Fibroblast of skin of right biceps (primary cell): ENCODE measurements around the gene PCDHA2.
"Not testable (repeated sequence)": the region's sequence is repeated elsewhere in the genome, so short reads cannot be mapped to it uniquely, and the experiment has no call there.

Experiments
- DNase-seq: peaks from one replicate; pipeline ENCODE4 v3.0.0-alpha.2; 2013

The PCDHA2 gene

DNA sequence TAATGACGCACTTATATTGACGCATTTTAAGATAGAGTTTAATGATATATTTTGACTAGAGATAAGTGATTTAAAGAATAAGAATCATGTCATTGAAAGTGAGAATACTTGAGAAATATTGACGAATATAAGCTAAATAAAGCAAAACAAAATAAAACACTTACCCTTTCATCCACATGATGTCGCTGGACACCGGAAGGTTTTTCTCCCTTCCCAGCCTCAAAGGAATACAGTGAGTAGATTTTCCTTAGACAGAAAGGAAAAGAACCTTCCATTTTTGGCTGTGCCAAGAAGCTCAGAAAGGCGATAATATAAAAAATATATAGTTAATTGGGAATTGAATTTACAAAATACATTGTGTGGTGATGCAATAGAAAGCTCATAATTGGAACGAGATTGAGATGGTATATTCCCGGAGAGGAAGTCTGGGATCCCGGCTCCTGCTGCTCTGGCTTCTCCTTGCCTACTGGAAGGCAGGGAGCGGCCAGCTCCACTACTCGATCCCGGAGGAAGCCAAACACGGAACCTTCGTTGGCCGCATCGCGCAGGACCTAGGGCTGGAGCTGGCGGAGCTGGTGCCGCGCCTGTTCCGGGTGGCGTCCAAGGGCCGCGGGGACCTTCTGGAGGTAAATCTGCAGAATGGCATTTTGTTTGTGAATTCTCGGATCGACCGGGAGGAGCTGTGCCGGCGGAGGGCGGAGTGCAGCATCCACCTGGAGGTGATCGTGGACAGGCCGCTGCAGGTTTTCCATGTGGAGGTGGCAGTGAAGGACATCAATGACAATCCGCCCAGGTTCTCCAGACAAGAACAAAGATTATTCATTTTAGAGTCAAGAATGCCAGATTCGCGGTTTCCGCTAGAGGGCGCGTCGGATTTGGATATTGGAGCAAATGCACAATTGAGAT is 27.0 kb downstream of the PCDHA2 start, which contains the start of gene PCDHA5:
PCDHA5 (plus strand) TSS at position 239 of the 906 bp plus-strand sequence.
- peak; percentile 10 for DNase-seq

DNA sequence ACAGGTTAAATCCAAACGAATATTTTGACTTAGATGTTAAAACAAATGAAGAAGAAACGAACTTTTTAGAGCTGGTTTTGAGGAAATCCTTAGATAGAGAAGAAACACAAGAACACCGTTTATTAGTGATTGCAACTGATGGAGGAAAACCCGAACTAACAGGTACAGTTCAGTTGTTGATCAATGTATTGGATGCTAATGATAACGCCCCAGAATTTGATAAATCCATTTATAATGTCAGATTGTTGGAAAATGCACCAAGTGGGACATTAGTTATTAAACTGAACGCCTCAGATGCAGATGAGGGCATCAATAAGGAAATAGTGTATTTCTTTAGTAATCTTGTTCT is 27.6 kb downstream of the PCDHA2 start:
- DNase-seq = no peak

DNA sequence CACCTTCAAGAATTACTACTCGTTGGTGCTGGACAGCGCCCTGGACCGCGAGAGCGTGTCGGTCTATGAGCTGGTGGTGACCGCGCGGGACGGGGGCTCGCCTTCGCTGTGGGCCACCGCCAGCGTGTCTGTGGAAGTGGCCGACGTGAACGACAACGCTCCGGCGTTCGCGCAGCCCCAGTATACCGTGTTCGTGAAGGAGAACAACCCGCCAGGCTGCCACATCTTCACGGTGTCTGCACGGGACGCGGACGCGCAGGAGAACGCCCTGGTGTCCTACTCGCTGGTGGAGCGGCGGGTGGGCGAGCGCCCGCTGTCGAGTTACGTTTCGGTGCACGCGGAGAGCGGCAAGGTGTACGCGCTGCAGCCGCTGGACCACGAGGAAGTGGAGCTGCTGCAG is 28.3 kb downstream of the PCDHA2 start:
- DNase-seq = not testable (repeated sequence)

DNA sequence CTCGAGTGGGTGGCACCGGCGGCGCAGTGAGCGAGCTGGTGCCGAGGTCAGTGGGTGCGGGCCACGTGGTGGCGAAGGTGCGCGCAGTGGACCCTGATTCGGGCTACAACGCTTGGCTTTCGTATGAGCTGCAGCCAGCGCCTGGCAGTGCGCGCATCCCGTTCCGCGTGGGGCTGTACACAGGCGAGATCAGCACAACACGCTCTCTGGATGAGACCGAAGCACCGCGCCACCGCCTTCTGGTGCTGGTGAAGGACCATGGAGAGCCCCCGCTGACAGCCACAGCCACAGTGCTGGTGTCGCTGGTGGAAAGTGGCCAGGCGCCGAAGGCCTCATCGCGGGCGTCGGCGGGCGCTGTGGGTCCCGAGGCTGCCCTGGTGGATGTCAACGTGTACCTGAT is 28.8 kb downstream of the PCDHA2 start:
- no peak for DNase-seq

DNA sequence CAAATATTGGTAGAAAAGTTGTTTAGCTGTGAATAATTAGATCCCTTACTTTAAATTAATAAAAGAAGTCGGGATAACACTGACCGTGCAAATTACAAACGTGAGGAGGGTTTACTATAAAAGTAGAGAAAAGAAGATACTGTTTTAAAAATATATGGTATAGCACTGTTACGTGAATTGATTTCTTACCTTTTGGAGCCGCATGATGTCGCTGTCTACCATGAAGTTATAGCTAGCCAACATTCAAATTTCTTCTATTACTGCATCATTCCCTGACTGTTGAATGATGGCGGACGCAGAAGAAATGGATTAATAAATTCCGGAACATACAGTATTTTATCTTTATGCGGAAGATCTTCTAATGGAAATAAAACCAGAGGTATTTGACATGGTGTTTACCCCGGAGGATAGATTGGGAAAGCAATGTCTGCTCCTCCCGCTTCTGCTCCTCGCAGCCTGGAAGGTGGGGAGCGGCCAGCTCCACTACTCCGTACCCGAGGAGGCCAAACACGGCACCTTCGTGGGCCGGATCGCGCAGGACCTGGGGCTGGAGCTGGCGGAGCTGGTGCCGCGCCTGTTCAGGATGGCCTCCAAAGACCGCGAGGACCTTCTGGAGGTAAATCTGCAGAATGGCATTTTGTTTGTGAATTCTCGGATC is 33.2 kb downstream of the PCDHA2 start, which contains the start of gene PCDHA6:
PCDHA6 (plus strand) TSS at position 257 of the 658 bp plus-strand sequence; CDS start at position 389, 132 bp downstream.
- no peak for DNase-seq

DNA sequence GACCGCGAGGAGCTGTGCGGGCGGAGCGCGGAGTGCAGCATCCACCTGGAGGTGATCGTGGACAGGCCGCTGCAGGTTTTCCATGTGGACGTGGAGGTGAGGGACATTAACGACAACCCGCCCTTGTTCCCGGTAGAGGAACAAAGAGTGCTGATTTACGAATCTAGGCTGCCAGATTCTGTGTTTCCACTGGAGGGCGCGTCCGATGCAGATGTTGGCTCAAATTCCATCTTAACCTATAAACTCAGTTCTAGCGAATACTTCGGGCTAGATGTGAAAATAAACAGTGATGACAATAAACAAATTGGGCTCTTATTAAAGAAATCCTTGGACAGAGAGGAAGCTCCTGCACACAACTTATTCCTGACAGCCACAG is 33.7 kb downstream of the PCDHA2 start:
- no peak for DNase-seq

DNA sequence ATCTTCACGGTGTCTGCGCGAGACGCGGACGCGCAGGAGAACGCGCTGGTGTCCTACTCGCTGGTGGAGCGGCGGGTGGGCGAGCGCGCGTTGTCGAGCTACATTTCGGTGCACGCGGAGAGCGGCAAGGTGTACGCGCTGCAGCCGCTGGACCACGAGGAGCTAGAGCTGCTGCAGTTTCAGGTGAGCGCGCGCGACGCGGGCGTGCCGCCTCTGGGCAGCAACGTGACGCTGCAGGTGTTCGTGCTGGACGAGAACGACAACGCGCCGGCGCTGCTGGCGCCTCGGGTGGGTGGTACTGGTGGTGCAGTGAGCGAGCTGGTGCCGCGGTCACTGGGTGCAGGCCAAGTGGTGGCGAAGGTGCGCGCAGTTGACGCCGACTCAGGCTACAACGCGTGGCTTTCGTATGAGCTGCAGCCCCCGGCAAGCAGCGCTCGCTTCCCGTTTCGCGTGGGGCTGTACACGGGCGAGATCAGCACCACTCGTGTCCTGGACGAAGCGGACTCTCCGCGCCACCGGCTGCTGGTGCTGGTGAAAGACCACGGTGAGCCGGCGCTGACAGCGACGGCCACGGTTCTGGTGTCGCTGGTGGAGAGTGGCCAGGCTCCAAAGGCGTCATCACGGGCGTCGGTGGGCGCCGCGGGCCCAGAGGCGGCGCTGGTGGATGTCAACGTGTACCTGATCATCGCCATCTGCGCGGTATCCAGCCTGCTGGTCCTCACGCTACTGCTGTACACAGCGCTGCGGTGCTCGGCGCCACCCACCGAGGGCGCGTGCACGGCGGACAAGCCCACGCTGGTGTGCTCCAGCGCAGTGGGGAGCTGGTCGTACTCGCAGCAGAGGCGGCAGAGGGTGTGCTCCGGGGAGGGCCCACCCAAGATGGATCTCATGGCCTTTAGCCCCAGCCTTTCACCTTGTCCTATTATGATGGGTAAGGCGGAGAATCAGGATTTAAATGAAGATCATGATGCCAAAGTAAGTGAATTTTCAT is 35.2 kb downstream of the PCDHA2 start:
- DNase-seq = not testable (repeated sequence)

DNA sequence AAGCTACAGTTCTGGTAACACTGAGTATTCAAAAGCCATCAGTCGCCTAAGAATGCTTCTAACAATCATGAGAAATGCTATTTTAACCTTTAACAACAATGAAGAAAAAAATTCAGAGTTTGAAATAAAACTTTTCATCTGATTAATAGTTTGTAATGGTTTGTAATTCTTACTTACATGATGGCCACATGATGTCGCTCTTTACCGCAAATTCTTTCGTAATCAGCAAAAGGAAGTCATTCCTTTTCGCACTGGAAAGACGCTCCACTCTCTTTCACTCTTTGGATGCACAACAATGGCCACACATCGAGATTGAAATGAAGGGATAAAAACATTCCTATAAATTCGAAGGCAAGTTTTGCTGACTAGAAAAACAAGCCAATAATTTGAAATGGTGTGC is 39.3 kb downstream of the PCDHA2 start, which contains the start of gene PCDHA7:
PCDHA7 (plus strand) TSS at position 277 of the 400 bp plus-strand sequence; CDS start at position 392, 115 bp downstream.
- peak; percentile 20 for DNase-seq

DNA sequence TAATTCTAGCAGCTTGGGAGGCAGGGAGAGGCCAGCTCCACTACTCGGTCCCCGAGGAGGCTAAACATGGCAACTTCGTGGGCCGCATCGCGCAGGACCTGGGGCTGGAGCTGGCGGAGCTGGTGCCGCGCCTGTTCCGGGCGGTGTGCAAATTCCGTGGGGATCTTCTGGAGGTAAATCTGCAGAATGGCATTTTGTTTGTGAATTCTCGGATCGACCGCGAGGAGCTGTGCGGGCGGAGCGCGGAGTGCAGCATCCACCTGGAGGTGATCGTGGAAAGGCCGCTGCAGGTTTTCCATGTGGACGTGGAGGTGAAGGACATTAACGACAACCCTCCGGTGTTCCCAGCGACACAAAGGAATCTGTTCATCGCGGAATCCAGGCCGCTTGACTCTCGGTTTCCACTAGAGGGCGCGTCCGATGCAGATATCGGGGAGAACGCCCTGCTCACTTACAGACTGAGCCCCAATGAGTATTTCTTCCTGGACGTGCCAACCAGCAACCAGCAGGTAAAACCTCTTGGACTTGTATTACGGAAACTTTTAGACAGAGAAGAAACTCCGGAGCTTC is 39.9 kb downstream of the PCDHA2 start:
- not testable (repeated sequence) for DNase-seq

DNA sequence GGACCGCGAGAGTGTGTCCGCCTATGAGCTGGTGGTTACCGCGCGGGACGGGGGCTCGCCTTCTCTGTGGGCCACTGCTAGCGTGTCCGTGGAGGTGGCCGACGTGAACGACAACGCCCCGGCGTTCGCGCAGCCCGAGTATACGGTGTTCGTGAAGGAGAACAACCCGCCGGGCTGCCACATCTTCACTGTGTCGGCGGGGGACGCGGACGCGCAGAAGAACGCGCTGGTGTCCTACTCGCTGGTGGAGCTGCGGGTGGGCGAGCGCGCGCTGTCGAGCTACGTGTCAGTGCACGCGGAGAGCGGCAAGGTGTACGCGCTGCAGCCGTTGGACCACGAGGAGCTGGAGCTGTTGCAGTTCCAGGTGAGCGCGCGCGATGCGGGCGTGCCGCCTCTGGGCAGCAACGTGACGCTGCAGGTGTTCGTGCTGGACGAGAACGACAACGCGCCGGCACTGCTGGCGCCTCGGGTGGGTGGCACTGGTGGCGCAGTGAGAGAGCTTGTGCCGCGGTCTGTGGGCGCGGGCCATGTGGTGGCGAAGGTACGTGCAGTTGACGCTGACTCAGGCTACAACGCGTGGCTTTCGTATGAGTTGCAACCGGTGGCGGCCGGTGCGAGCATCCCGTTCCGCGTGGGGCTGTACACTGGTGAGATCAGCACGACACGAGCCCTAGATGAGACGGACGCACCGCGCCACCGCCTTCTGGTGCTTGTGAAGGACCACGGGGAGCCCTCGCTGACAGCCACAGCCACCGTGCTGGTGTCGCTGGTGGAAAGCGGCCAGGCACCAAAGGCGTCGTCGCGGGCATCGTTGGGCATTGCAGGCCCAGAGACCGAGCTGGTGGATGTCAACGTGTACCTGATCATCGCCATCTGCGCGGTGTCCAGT is 41.2 kb downstream of the PCDHA2 start:
- no peak for DNase-seq

DNA sequence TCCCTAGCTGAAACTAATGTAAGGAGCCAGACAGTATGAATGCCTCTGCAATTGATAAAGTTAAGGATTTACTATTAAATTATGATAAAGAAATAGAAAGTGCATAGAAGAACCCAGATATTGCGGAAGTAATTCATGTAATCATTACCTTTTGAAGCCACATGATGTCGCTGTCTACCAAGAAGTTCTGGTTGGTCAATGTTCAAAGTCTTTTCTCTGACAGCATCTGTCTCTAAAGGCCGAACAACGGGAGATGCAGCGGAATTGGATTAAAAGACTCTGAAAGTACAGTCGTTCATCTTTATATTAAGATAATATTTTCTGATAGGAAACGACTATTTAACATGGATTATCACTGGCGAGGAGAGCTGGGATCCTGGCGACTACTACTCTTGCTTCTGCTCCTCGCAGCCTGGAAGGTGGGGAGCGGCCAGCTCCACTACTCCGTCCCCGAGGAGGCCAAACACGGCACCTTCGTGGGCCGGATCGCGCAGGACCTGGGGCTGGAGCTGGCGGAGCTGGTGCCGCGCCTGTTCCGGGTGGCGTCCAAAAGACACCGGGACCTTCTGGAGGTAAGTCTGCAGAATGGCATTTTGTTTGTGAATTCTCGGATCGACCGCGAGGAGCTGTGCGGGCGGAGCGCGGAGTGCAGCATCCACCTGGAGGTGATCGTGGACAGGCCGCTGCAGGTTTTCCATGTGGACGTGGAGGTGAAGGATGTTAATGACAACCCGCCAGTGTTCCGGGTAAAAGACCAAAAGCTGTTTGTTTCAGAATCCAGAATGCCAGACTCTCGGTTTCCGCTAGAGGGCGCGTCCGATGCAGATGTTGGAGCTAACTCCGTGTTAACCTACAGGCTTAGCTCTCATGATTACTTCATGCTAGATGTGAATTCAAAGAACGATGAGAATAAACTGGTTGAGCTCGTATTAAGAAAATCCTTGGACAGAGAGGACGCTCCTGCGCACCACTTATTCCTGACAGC is 46.6 kb downstream of the PCDHA2 start, which contains the start of gene PCDHA8:
PCDHA8 (plus strand) TSS at position 210 of the 985 bp plus-strand sequence; CDS start at position 345, 135 bp downstream.
- DNase-seq = no peak

DNA sequence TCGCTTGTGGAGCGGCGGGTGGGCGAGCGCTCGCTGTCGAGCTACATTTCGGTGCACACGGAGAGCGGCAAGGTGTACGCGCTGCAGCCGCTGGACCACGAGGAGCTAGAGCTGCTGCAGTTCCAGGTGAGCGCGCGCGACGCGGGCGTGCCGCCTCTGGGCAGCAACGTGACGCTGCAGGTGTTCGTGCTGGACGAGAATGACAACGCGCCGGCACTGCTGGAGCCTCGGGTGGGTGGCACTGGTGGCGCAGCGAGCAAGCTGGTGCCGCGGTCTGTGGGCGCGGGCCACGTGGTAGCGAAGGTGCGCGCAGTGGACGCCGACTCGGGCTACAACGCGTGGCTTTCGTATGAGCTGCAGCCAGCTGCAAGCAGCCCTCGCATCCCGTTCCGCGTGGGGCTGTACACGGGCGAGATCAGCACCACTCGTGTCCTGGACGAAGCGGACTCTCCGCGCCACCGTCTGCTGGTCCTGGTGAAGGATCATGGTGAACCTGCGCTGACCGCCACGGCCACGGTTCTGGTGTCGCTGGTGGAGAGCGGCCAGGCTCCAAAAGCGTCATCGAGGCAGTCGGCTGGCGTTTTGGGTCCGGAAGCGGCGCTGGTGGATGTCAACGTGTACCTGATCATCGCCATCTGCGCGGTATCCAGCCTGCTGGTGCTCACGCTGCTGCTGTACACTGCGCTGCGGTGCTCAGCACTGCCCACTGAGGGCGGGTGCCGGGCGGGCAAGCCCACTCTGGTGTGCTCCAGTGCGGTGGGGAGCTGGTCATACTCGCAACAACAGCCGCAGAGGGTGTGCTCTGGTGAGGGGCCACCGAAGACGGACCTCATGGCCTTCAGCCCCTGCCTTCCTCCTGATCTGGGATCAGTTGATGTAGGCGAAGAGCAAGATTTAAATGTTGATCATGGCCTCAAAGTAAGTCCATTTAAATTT is 48.4 kb downstream of the PCDHA2 start:
- DNase-seq = no peak
